Breast epithelium (tissue), 4 donors: Measurements from ENCODE around the gene EBF3. TPM values are rescaled to one million over a fixed set of nuclear protein-coding genes. Genes with fewer than 3 reads are reported as not detected.

Experiments
- DNase-seq, 2 donors: peaks; one replicate each; pipeline ENCODE4 v3.0.0-alpha.2; 2019; ENCODE audit warnings: low spot score in 2 of 2
- H3K27ac ChIP-seq, 2 donors: fragments of 200-600 bp; sonication (generic) in 1 of 2; one replicate each; pipeline ENCODE4 v1.5.1; 2016 to 2019; ENCODE audit warnings: mild to moderate bottlenecking in 1 of 2
- H3K27me3 ChIP-seq, 2 donors: fragments of 200-600 bp; sonication (generic) in 1 of 2; one replicate each; pipeline versions ENCODE4 v1.5.1 to v1.6.0; 2017 to 2019; ENCODE audit warnings: control low read depth in 1 of 2, mild to moderate bottlenecking in 1 of 2
- H3K36me3 ChIP-seq: fragments of 200-600 bp; one replicate; pipeline ENCODE4 v1.5.1; 2019
- H3K4me1 ChIP-seq, 2 donors: fragments of 200-600 bp; sonication (generic); one replicate each; pipeline ENCODE4 v1.5.1; 2016 to 2019; ENCODE audit warnings: control low read depth in 1 of 2
- H3K4me3 ChIP-seq, 3 donors: fragments of 200-600 bp; sonication (generic); 1 replicate in 2 of 3; 2 replicates in 1 of 3; pipeline ENCODE4 v1.5.1; 2016 to 2019; ENCODE audit warnings: mild to moderate bottlenecking in 3 of 3, moderate library complexity in 2 of 3
- H3K9me3 ChIP-seq, 2 donors: fragments of 200-600 bp; sonication (generic) in 1 of 2; one replicate each; pipeline ENCODE4 v1.5.1; 2016 to 2019; ENCODE audit warnings: control low read depth in 1 of 2
- CTCF ChIP-seq, 3 donors: fragments of 450-650 bp; IDR thresholded peaks; one replicate each; pipeline ENCODE4 v1.5.1; 2016 to 2017; ENCODE audit warnings: antibody characterized with exemption in 3 of 3, mild to moderate bottlenecking in 3 of 3, moderate library complexity in 3 of 3
- POLR2A ChIP-seq: fragments of 450-650 bp; IDR thresholded peaks from one replicate; pipeline ENCODE4 v1.6.1; 2016; ENCODE audit warnings: antibody characterized with exemption, mild to moderate bottlenecking, moderate library complexity
- POLR2AphosphoS5 ChIP-seq, 3 donors: sonication (generic); formaldehyde crosslinking; IDR thresholded peaks; one replicate each; pipeline ENCODE4 v1.6.1; 2017; ENCODE audit warnings: antibody characterized with exemption in 3 of 3
- intact Hi-C: fragments of 100-400 bp; cut with DNase I; formaldehyde crosslinking; loops from one replicate; pipeline ENCODE4 v1.15.1; 2023; ENCODE audit warnings: low total_unique reads
- total RNA-seq, 3 donors: library from RNA; depleted of rRNA; stranded (reverse); fragments of >200 nt; gene quantifications; one replicate each; pipeline ENCODE4 v1.1.0, GENCODE V29; 2016

EBF3 gene
- total RNA-seq, 3 donors from 2014 or later: 4.2 to 28.0 (median 6.6) TPM

GRCh38 chr10:129909080-129909479, 55.0 kb downstream of the EBF3 start:
- TF ChIP-seq CTCF (IDR thresholded peaks at IDR 0.05) (no peak), POLR2AphosphoS5 (IDR thresholded peaks at IDR 0.05) (no peak), POLR2A (no peak)
- Histone ChIP-seq H3K27me3 (no peaks in the 10 kb centered on the region), H3K27ac (no peak overlapping the region), H3K36me3 (no peaks in the 10 kb centered on the region), H3K9me3 (no peaks in the 10 kb centered on the region), H3K4me1 (no peaks in the 10 kb centered on the region), H3K4me3 (no peak overlapping the region)
- peak in 1 of 2 donors; percentile 28 for DNase-seq
- intact Hi-C loops: no loop called here

GRCh38 chr10:129908406-129908805, 55.7 kb downstream of the EBF3 start:
- no peak overlapping the region for H3K4me3 ChIP-seq
- DNase-seq: peak in 1 of 2 donors; percentile 47
- TF ChIP-seq POLR2AphosphoS5 (IDR thresholded peaks at IDR 0.05): no peak
- TF ChIP-seq POLR2A: no peak
- TF ChIP-seq CTCF (IDR thresholded peaks at IDR 0.05): no peak
- H3K27ac ChIP-seq: no peak overlapping the region
- H3K4me1 ChIP-seq: no peaks in the 10 kb centered on the region
- no peaks in the 10 kb centered on the region for H3K27me3 ChIP-seq
- H3K36me3 ChIP-seq: no peaks in the 10 kb centered on the region
- intact Hi-C loops: loop anchor here (1.0 kb wide), 1 partner anchor 10 kb away; no protein-coding TSS in a partner anchor
- H3K9me3 ChIP-seq: no peaks in the 10 kb centered on the region

- intact Hi-C loops: no loop called here
- Histone ChIP-seq H3K4me1 (no peaks in the 10 kb centered on the region), H3K27me3 (no peaks in the 10 kb centered on the region), H3K9me3 (no peaks in the 10 kb centered on the region), H3K36me3 (no peaks in the 10 kb centered on the region), H3K4me3 (no peak overlapping the region), H3K27ac (no peak overlapping the region)
- peak in 1 of 2 donors; percentile 36 for DNase-seq
- TF ChIP-seq CTCF (IDR thresholded peaks at IDR 0.05) (no peak), POLR2A (no peak), POLR2AphosphoS5 (IDR thresholded peaks at IDR 0.05) (no peak)
These were observed 58.5 kb downstream of the EBF3 start for GRCh38 chr10:129905553-129905952.

- Histone ChIP-seq H3K9me3 (no peaks in the 10 kb centered on the region), H3K36me3 (no peaks in the 10 kb centered on the region), H3K27me3 (no peaks in the 10 kb centered on the region), H3K4me3 (no peak overlapping the region), H3K4me1 (no peaks in the 10 kb centered on the region), H3K27ac (no peak overlapping the region)
- intact Hi-C loops: no loop called here
- TF ChIP-seq POLR2A: no peak
- TF ChIP-seq POLR2AphosphoS5 (IDR thresholded peaks at IDR 0.05): no peak
- TF ChIP-seq CTCF (IDR thresholded peaks at IDR 0.05): no peak
- DNase-seq: no peak
These were observed 59.8 kb downstream of the EBF3 start for GRCh38 chr10:129904323-129904722.

- no peaks in the 10 kb centered on the region for H3K4me1 ChIP-seq
- no peaks in the 10 kb centered on the region for H3K36me3 ChIP-seq
- no peaks in the 10 kb centered on the region for H3K9me3 ChIP-seq
- H3K27me3 ChIP-seq: peaks cover 0 to 19% of the 10 kb centered on the region in 2 donors
- H3K4me3 ChIP-seq: no peak overlapping the region
- TF ChIP-seq CTCF (IDR thresholded peaks at IDR 0.05): no peak
- no peak for TF ChIP-seq POLR2A
- no peak for TF ChIP-seq POLR2AphosphoS5 (IDR thresholded peaks at IDR 0.05)
- no peak overlapping the region for H3K27ac ChIP-seq
- intact Hi-C loops: no loop called here
- no peak for DNase-seq
These were observed 62.6 kb downstream of the EBF3 start for GRCh38 chr10:129901389-129902006.
